ENCODE data around the gene KIF4A.

- TF ChIP-seq EZH2 (IDR thresholded peaks at IDR 0.05; ENCODE audit: low read depth) (no peak), CTCF (conservative IDR thresholded peaks at IDR 0.05) (no peak)
Observed at GRCh38 chrX:70289793-70290770, at the start of gene KIF4A, which contains the start of gene PDZD11.
